Colon (tissue), 2 donors: Measurements from ENCODE around the gene SLC25A12.
"Not testable (repeated sequence)": the region's sequence is repeated elsewhere in the genome, so short reads cannot be mapped to it uniquely, and the experiment has no call there.

ENCODE experiments used
- FAIRE-seq: peaks from 2 replicates; lab custom pipeline; 2012; peaks lifted over from hg19 to GRCh38; lab: Jason Lieb, UNC
- donor health status: control.
- donor health status: control.

The SLC25A12 gene

DNA sequence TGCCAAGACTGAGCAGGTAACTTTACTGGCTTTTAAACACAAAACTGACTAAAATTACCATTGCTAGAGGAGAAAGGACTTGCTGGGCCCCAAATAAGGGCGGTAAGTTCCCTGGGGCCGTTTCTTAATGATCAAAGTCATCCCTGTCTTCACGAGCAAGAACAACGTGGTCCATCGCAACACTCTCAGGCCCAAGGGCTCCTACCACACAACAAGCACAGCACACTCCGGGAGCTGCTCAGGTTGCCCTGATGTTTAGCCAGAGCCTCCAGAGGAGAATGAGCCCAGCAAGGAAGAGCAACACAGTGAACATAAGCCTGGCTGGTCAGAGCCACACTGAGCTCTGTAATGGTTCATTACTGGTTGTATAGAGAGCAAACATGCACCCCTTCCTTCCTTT, 104.1 kb downstream of the SLC25A12 start:
- no peak for FAIRE-seq

DNA sequence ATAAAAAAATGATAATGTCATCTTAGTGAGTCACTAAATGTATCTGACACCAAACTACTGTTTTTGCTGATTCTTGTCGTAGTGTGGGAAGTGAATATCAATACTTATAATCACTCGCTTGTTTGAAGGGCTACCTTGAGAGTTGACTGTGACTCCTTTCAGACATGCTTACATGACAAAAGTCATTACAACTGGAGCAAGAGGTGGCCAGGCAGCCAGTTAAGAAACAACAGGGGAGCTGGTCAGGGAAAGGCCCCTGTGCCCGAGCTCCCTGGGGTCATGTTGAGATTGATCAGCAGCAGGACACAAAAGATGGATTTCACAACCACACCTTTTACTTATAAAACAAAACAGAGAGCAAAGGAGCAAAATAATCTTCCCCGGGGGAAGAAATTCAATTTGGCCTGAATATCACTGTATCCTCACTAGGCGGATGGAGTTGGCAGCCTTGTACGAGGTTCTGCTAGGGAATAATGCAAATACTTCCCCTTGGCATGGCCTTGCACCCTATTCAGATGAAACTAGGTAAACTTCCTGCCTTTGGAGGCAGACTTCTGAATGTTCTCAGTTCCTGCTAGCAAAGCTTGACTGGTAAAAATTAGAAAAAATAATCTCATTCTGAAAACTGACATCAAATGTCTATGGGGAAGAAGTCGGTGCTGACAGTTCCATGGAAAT, 105.6 kb downstream of the SLC25A12 start:
- no peak for FAIRE-seq

- FAIRE-seq: no peak
These were observed 106.5 kb downstream of the SLC25A12 start for GRCh38 chr2:171787333-171788072.

GRCh38 chr2:171785450-171785849, 108.6 kb downstream of the SLC25A12 start:
- no peak for FAIRE-seq

DNA sequence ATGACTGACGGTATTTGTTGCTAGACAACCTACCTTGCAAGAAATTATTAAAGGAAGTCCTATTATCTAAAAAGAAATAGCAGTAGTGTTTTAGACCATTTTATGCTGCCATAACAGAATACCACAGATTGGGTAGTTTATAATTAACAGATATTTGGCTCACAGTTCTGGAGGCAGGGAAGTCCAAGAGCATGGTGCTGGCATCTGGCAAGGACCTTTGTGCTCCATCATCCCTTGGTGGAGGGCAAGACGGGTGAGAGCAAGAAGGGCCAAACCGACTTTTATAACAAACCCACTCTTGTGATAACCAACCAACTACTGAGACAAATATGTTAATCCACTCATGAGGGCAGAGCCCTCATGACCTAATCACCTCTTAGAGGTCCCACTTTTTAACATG, 115.5 kb downstream of the SLC25A12 start:
- FAIRE-seq: no peak

- FAIRE-seq: not testable (repeated sequence)
These were observed 119.5 kb downstream of the SLC25A12 start for GRCh38 chr2:171774581-171774980.

DNA sequence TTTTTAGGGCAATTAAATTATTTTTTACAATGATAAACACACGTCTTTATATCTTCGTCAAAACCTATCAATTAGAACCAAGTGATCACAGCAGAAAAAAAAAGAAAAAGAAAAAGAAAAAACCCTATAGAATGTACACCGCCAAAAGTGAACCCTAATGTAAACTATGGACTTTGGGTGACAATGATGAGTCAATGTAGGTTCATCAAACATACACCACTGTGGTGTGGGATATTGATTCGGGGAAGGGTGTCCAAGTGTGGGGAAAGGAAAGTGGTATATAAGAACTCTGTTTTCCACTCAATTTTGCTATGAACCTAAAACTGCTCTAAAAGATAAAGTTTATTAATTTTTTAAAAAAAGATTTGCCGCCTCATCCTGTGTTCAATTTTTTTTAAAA, 121.7 kb downstream of the SLC25A12 start:
- FAIRE-seq: no peak

DNA sequence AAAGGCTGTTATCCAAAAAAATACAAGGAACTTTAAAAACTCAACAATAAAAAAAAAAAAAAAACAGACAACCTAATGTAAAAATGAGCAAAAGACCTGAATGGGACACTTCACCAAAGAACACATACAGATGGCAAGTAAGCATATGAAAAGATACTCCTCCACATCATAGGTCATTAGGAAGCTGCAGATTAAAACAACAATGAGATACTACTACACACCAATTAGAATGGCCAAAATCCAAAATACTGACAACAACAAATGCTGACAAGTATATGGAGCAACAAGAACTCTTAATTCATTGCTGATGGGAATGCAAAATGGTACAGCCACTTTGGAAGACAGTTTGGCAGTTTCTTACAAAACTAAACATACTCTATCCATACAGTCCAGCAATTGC, 122.6 kb downstream of the SLC25A12 start:
- FAIRE-seq: no peak

DNA sequence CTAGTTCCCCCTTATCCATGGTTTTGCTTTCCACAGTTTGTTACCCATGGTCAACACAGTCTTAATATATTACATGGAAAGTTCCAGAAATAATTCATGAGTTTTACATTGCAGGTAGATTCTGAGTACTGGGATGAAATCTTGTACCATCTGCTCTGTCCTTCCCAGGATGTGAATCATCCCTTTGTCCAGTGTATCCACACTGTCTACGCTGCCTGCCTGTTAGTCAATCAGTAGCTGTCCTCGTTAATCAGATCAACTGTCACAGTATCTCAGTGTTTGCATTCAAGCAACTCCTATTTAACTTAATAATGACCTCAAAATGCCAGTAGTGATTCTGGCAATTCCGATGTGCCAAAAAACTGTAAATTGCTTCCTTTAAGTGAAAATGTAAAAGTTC, 130.4 kb downstream of the SLC25A12 start:
- FAIRE-seq: no peak

- FAIRE-seq: no peak
These were observed 131.0 kb downstream of the SLC25A12 start for GRCh38 chr2:171762879-171763573.

GRCh38 chr2:171761176-171761575, 132.9 kb downstream of the SLC25A12 start:
- not testable (repeated sequence) for FAIRE-seq

- not testable (repeated sequence) for FAIRE-seq
These were observed 135.3 kb downstream of the SLC25A12 start for GRCh38 chr2:171758762-171759161.

DNA sequence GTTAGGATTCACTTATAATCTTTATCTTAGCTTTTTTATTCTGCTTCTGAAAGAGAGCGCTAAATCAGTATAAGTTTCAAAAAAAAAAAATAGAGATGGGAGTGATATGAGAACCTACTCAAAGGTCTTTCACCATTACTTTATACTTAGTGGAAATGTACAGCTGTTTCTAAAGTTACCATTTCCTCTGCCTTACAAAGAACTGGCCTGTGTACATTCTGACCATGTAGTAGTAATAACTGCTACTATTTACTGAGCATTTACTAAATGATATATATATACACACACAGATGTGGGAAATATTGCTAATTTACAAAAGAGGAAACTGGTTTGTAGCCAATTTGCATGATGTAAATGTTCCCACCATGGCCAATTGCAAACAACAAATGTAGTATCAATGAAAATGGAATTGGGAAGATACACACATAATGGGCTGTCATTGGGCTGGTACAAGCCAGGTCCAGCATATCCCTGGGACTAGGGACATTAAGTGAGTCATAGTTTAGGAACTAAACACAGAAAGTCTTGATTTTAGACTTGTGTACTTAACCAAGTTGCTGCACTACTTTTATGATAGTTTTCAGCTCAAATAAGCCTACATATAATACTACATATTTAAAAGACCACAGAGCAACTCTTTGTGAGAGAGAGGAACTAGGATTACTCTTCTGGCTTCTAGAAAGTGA, 139.6 kb downstream of the SLC25A12 start:
- FAIRE-seq: no peak

- no peak for FAIRE-seq
These were observed 146.7 kb downstream of the SLC25A12 start for GRCh38 chr2:171747371-171747770.

DNA sequence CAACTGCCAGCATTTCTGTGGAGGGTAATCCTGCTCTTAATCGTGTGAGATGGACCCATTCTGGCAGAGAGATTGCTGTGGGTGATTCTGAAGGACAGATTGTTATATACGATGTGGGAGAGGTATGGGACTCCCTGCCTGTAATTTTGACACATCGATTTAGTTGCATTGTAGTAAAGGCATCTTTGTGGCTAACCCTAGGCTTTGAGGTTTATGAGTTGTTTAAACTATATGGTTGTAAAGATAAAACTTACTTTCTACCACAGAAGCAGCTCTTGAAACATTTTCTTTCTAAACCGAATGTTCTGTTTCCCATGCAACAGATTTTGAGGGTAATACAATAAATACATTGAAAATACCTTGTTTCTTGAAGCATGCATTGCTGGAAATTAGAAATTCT, 148.2 kb downstream of the SLC25A12 start:
- no peak for FAIRE-seq

- FAIRE-seq: no peak
These were observed 148.9 kb downstream of the SLC25A12 start for GRCh38 chr2:171745141-171745540.

- no peak for FAIRE-seq
These were observed 151.3 kb downstream of the SLC25A12 start for GRCh38 chr2:171742760-171743159.

DNA sequence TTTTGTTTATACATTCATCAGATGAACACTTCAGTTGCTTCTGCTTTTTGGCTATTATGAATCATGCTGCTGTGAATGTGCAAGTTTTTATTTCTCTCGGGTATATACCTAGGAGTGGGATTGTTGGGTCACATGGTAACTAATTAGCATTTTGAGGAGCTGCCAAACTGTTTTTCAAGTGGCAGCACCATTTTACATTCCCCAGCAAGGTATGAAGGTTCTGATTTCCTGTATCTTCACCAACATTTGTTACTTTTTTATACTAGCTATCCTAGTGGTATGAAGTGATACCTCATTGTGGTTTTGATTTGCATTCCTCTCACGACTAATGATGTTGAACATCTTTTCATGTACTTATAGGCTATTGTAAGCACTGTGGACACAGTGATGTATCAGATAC, 152.9 kb downstream of the SLC25A12 start:
- no peak for FAIRE-seq

DNA sequence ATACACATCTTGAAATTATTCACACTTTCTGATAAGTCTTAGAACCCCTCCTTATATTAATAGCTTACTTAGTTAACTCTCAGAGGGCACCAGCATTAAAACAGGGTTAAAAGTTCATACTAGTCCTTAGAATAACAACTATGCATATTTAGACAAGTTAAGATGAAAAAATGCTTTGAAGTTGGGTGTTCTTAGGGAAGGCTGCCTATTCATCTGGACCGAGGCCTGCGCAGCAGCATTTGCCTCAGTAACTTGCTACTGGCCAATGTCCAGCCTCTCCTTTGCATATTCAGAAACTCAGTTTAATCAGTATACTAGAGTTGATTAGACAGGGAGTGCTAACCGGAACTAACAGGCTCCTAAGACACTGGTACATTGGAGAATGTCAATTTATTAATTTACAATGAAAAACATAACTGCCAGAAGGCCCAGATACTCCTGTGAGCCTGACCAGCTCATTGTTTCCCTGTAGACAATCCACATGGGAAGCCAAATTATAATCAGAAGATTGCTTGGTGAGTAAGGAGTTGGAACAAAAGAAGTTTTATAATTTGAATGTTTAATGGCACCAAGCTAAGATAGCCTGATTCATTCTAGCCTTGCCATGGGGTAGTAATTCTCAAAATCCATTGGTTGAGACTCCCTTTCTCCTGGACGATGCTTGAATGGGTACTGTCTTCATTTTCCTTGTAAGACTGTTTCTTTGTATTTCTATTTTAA, 157.9 kb downstream of the SLC25A12 start:
- no peak for FAIRE-seq
